A204.1 (cell line): ENCODE data around the gene IGLL5.
"Not testable (repeated sequence)": the region's sequence is repeated elsewhere in the genome, so short reads cannot be mapped to it uniquely, and the experiment has no call there.

ENCODE experiments used
- FAIRE-seq: peaks from 2 replicates; lab custom pipeline; 2012; peaks lifted over from hg19 to GRCh38; lab: Jason Lieb, UNC

The IGLL5 gene

DNA sequence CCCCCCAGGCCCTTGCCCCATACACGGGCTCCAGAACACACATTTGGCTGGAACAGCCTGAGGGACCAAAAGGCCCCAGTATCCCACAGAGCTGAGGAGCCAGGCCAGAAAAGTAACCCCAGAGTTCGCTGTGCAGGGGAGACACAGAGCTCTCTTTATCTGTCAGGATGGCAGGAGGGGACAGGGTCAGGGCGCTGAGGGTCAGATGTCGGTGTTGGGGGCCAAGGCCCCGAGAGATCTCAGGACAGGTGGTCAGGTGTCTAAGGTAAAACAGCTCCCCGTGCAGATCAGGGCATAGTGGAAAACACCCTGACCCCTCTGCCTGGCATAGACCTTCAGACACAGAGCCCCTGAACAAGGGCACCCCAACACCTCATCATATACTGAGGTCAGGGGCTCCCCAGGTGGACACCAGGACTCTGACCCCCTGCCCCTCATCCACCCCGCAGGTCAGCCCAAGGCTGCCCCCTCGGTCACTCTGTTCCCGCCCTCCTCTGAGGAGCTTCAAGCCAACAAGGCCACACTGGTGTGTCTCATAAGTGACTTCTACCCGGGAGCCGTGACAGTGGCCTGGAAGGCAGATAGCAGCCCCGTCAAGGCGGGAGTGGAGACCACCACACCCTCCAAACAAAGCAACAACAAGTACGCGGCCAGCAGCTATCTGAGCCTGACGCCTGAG, 13.1 kb downstream of the IGLL5 start:
- FAIRE-seq: not testable (repeated sequence)

- FAIRE-seq: no peak
Observed at GRCh38 chr22:22901578-22902218, 14.1 kb downstream of the IGLL5 start.

GRCh38 chr22:22902247-22903001, 14.8 kb downstream of the IGLL5 start:
- FAIRE-seq: no peak

- FAIRE-seq: no peak
Observed at GRCh38 chr22:22903355-22903777, 15.8 kb downstream of the IGLL5 start.

DNA sequence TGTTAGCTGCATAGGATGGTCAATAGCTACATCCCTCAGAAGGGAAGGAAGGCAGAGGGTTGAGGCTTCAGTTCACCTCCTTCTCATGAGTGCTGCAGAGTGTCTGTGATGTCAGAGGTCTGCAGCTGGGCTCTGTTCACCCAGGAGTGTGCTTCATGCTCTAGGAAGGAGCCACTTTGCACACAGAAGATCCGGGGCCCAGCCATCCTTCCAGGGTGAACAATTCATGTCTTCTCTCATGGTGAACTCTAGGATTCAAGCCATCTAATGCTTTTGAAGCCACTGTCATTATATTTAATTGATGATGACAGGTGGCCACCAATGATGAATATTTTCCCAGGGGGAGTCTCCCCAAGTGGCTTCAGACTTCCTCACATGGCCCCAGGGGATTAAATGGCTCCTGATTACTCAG, 16.2 kb downstream of the IGLL5 start:
- FAIRE-seq: not testable (repeated sequence)

- not testable (repeated sequence) for FAIRE-seq
Observed at GRCh38 chr22:22904736-22905135, 17.1 kb downstream of the IGLL5 start.

DNA sequence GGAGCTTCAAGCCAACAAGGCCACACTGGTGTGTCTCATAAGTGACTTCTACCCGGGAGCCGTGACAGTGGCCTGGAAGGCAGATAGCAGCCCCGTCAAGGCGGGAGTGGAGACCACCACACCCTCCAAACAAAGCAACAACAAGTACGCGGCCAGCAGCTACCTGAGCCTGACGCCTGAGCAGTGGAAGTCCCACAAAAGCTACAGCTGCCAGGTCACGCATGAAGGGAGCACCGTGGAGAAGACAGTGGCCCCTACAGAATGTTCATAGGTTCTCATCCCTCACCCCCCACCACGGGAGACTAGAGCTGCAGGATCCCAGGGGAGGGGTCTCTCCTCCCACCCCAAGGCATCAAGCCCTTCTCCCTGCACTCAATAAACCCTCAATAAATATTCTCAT, 18.8 kb downstream of the IGLL5 start:
- not testable (repeated sequence) for FAIRE-seq

DNA sequence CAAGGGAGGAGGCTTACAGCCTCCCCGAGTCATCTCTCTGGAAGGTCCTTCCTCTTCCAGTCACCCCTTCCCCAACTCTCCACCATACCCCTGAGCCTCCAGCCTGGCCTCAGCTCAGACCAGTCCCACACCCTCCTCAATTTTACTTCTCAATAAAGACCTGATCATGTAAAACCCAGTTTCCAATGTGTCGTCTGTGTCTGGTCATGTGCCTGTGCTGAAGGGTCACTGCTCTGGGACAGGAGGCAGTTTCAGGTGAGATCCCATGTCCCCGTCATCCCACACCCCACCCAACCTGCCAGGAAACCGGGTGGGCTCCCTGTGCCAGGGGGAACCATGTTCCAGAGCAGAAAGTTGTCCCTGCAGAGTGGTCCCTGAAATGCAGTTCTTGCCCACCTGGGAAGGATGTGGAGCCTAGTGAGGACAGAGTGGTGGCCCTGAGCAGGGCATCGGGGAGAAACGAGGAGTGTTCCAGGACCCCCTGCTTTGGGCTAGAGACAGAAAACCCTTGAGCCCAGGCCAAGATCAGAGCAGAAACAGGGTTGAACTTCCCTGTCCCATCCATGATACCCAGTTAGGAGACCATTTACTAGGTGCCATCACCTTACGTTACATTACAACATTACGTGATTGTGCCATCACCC, 19.4 kb downstream of the IGLL5 start:
- FAIRE-seq: no peak

GRCh38 chr22:22907551-22908494, 20.2 kb downstream of the IGLL5 start:
- no peak for FAIRE-seq

DNA sequence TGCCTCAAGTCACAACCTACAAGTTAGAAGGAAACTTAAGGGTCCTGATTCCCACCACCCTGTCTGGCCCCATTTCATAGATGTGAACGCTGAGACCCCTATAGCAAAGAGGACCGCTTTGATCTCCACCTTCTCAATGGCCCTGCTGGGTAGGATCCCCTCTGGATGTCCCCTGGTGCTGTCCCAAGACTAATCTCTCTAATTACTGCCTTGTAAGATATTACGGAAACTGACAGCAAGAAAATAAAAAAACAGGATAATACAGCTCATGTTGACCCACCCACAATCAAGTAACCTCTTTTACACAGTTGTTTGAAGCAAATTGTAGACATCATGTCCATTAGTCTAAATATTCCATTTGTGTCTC, 20.9 kb downstream of the IGLL5 start:
- no peak for FAIRE-seq

DNA sequence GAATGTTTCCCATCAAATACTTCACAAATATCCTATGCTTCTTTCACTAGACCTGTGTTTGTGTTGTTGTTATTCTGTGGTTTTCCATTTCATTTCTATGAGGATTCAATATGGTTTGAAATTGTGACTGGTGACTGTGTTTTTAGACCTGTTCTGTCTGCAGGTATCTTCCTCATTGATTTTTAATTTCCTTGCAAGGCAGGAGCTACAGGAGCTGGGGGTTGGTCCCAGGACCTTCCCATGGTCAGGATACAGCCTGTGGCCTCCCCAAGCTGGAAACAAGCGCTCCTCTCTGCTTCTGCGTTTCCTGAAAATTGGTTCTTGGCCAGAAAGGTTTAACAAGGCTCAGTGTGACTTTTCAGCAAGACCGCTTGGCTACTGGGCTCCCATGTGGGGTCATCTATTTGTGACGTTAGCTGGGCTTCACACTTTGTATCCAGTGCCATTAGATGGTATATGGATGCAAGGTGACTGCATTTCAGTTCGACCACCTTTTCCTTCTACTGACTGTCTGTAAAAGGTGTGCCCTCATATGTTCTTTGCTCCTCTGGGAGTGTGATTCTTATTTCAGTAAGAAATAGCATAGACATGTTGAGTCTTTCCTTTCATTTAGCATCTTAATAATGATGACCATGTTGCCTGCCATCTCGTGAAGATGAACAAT, 21.5 kb downstream of the IGLL5 start:
- no peak for FAIRE-seq

DNA sequence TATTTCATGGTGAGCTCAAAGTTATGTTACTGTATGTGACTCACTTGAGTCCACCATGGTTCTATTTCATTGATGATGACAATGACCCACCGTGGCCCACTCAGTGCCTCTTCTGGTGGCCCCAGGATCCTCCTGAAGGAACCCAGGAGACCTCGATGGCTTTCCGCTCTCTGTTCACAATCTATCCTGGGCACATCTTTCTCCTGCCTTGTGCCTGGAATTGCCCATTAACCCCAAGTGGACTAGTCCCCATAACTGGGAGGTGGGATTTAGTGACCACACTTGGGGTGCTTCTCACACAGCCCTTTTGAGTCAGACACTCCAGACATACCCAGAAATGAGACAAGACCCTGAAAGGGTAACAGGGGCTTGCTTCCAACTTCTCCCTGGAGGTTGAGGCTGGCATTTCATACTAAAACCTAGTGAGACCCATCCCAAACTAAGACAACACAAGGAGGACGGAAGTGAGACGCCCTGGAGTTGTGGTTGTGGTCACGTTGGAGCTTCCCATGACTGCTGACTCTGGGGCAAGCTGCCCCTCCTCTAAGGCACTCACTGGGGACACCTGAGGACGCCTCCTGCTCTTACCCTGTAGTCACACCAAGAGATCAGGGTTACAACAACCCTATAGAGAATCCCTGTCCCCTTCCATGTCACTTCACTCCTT, 22.1 kb downstream of the IGLL5 start:
- FAIRE-seq: no peak

- no peak for FAIRE-seq
Observed at GRCh38 chr22:22910272-22911240, 22.9 kb downstream of the IGLL5 start.

DNA sequence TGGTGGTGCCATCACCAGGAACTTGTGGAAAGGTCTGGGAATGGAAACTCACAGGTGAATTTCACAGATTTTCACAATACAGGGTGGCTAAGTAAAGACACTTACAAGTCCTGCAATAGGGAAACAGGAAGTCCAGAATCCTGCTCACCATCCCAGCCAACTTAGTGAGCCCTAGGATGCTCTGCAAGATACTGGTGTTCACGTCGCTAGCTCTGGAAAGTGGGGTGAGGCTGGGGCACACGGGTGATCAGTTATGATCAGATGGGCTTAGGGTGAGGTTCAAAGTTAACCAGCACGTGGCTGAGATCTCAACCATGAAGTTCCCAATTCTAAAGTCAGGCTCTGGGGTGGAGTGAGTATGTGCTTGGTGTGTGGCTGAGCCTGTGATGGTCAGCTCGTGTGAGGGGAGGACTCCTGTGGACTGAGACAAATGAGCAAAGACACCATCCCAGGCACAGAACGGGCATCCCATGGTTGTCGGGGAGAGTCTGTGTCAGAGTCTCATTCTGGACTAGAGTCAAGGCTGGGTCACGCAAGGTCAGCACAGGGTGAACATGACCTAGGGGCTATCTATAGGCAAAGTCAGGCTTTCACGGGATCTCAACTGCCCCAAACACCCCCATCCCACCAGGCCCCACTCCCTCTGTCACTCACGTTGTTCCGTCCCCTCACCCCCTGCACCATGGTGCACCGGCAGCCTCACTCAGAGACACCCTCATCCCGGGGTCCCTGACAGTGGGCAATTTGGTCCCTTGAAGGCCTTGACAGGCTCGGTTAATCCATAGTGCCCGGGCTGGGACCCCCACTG, 23.9 kb downstream of the IGLL5 start:
- FAIRE-seq: no peak

GRCh38 chr22:22912135-22912987, 24.7 kb downstream of the IGLL5 start:
- no peak for FAIRE-seq

DNA sequence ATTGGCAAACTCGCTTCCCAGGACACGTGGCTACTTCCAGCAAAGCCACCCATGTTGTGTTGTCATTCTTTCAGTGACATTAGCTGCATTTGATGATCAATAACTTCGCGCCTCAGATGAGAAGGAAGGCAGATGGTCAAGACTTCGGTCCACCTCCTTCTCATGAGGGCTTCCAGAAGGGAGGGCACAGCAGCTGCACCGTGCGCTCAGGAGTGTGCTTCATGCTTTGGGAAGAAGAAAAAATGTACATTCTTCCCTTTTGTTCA, 25.3 kb downstream of the IGLL5 start:
- no peak for FAIRE-seq

DNA sequence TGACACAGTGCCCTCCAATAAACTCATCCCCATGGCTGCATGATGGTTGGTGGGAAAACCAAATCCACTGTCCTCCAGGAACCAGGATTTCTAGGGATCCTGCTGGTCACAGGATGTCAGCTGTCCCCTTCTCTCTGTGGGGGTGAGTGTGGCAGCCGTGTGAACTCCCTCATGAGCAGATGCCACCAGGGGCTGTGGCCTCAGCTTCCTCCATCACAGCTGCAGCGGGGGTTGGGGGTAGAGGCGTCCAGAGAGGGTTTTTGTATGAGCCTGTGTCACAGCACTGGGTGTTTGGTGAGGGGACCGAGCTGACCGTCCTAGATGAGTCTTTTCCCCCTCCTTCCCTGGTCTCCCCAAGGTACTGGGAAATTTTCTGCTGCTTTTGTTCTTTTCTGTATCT, 26.4 kb downstream of the IGLL5 start:
- no peak for FAIRE-seq
